Activated naive CD4-positive, alpha-beta T cell (primary cell): Measurements from ENCODE around the gene ATP6V0C.
"Not testable (repeated sequence)": the region's sequence is repeated elsewhere in the genome, so short reads cannot be mapped to it uniquely, and the experiment has no call there.

Experiments
- DNase-seq, 4 experiments: peaks; one replicate each; lab custom pipeline; 2025; lab: John Stamatoyannopoulos, UW

Gene ATP6V0C

DNA sequence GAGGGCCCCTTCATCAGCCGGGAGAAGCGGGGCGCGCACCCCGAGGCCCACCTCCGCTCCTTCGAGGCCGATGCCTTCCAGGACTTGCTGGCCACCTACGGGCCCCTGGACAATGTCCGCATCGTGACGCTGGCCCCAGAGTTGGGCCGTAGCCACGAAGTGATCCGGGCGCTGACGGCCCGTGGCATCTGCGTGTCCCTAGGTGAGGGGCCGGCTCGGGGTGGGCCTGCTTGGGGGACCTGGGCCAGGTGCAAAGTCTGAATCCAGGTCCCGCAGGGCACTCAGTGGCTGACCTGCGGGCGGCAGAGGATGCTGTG lies 14.0 kb downstream of the ATP6V0C start:
- no peak for DNase-seq

DNA sequence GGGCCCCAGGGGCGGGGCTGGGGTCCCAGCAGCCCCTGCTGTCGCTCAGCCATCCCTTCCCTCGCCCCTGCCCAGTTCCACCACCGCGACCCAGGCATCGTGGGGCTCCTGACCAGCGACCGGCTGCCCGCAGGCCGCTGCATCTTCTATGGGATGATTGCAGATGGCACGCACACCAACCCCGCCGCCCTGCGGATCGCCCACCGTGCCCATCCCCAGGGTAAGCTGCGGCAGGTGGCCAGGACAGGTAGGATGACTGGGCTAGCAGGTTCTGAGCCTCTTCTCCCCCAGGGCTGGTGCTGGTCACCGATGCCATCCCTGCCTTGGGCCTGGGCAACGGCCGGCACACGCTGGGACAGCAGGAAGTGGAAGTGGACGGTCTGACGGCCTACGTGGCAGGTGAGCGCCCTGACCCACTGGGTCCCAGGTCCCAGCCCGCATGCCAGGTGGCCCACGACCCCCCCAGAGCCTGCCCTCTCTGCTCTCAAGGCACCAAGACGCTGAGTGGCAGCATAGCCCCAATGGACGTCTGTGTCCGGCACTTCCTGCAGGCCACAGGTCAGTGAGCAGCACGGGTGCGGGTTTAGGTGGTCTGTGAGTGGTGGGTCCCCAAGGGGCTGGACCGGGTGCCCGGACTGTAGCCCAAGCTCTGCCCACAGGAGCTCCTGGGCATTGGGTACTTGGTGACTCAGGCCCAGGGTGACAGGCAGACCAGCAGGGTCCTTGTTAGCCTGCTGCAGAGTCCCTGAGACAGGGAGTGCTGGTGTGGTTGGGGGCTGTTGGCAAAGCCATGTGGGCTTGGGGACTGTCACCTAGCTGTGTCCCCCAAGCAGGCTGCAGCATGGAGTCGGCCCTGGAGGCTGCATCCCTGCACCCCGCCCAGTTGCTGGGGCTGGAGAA lies 14.7 kb downstream of the ATP6V0C start:
- DNase-seq: no peak

DNA sequence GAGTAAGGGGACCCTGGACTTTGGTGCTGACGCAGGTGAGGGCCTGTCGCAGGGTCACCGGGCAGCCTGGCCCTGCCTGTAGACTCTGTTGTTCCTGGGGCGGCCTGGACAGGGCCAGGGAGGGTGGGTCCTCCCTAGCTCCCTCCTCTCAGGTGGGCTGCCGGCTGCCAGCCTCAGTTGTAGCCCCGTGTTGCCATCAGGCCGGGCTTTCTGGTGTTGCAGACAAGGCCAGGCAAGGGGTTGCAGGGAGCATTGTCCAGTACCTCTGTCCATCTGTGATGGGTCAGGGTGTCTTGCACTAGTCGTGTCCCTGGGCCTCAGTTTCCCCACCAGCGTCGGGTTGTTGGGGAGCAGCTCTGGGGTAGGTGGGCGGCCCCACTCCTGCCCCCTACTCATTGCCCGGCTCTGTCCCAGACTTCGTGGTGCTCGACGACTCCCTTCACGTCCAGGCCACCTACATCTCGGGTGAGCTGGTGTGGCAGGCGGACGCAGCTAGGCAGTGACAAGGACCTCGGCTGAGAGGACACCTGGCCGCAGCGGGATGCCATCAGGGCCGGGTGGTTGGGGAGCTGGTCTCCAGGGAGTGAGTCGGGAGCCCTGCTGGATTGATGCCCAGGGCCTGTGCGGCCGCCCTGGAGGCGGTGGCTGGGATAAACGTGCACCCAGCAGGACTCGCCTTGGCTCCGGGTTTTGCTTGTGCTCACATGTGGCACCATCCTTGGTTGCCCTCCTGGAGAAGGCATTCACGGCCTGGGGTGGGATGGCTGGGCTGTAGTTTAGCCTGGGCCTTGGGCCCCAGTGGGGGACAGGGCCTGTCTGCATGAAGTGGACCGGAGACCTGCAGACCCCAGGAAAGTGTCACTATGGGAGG lies 15.5 kb downstream of the ATP6V0C start:
- no peak for DNase-seq

DNA sequence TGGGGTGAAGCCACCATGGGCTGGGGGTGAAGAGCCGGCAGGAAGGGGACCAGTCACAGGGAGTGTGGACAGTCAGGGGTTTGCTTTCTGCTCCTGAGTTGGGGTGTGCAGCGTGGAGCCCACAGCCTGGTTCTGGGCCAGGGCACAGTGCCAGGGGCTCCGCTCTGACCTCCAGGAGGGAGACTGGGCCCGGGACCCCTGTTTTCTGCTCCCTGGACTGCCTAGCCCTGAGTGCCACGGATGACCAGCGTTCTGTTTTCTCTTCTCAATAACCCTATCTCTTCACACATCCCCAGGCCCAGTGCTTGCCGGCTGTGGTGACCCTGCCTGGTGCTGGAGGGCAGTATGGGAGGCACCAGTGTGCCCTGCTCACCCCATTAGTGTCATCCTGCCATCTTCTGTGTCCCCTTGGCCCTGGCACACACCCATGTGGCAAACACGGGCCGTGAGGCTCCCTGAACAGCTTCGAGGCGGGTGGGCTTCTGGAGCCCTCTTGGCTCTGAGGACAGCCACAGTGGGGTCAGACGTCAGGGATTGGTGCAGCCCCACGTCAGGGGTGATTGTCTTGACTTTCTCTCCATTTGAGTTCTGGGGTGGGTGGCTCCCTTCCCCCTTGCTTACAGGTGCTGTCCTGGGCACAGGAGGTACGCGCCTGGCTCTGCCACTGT lies 16.3 kb downstream of the ATP6V0C start:
- DNase-seq: no peak

DNA sequence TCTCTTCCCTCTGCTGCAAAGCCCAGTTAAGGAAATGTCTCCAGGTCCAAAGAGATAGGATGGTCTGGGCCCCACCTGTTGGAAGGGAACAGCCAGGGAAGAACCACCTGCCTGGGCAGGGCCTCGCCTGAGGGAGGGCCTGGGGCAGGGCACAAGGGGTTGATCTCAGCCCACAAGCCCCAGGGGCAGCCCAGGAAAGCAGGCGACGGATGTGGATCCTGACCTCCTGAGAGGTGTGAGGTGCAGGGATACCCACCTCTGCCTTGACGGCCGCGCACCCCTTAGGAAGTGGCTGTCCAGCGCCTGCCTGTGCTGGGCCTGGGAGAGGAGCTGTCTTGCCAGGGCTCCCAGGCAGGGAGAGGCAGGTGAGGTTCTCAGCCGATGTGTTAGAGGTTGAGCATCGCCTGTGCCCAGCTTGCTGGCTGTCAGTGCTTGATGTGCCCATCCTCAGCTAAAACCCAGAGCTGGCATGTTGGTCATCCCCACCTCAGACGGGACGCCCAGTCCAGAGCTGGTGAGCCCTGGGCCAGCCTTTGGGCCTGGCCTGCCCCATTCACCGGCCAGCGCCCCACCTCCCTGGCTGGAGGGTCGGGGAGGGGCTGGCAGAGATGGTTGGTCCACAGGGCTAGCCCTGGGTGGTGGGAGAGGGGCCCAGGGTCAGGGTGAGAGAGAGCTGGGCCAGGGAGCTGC lies 17.0 kb downstream of the ATP6V0C start:
- no peak for DNase-seq

DNA sequence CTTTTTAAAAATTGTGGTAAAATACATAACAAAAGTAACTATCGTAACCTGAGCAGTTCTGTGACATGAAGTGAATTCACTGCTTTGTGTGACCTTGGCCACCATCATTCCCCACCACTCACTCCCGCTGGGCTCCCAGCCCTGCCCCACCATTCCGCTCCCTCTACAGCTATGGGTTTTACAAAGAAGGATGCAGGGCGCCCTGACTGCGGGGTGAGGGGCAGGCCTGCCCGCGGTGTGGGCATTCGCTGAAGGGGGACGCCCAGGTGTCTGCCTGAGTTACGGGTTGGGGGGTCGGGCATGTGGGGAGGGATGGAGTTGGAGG lies 17.6 kb downstream of the ATP6V0C start, which contains the start of gene CEMP1:
CEMP1 (minus strand) TSS at position 38 of the 325 bp plus-strand sequence. CDS start 335 bp downstream, outside the sequence.
- no peak for DNase-seq

DNA sequence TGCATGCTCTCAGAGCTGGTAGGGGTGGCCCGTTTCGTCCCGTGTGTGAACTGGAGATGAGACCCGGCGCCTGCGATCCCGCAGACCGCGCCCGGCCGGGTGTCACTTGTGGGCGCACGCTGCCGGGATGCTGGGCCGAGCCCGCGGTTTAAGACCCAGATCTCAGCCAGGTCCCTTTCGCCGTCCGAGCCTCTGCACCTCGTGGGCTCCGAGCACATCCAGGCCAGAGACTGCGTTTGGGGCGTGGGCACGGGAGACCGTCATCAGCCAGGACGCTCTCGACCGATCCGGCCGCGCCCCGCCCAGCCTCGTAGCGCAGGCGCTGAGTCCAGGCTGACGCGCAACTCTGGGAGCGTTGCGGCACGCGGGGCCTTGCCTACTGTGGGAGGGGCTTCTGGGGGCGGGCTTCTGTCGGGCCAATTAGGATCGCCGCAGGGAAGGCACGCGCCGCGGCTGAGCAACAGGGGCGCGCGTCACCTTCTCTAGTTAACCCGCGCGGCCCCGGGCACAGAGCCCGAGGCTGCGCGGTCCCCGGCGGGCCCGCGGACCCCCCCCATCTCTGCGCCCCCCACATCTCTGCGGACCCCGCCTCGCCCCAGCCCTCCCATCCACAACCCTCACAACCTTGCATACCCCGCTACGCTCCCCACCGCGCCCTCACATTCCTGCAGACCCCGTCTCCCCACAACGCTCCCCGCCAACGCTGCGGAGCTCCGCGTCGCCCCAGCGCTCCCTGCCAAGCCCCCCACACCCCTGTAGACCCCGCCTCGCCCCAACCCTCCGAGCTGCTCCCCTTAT lies 18.1 kb downstream of the ATP6V0C start:
- peak; percentile 90 to 96 (median 93) for DNase-seq

DNA sequence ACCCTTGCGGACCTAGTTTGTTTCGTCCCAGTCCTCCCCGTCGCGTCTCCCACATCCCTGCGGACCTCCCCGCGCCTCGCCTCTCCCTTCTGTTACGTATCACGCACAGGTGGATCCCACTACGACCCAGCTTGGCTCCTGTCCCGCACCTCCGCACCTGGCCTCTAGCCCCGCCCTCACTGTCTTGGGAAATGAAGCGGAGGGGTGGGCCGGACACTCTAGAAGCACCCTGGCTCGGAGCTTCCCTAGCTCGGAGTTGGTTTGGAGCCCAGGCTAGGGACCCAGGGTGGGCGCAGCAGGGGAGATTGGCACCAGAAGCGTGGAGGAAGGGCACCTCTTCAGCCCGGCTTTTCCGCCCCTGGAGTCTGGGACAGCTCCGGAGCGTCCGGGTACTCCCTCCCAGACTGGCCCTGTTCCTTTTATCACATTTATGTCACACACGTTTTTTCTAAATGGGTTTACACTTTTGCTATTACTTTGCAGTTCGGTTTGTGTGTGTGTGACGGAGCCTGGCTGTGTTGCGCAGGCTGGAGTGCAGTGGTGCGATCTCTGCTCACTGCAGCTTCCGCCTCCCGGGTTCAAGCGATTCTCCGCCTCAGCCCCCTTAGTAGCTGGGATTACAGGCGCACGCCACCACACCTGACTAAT lies 18.9 kb downstream of the ATP6V0C start:
- peak in 2 of 4 experiments; percentile 53 to 56 for DNase-seq

DNA sequence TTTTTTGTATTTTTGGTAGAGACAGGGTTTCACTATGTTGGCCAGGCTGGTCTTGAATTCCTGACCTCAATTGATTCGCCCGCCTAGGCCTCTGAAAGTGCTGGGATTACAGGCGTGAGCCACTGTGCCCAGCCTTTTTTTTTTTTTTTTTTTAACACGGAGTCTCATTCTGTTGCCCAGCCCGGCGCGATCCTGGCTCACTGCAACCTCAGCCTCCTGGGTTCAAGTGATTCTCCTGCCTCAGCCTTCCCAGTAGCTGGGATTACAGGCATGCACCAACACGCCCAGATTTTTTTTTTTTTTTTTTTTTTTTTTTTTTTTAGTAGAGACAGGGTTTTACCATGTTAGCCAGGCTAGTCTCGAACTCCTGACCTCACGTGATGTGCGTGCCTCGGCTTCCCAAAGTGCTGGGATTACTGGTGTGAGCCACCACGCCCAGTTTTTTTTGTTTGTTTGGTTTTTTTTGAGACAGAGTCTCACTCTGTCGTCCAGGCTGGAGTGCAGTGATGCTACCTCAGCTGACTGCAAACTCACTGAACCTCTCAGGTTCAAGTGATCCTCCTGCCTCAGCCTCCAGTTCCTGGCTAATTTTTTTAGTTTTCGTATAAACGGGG lies 19.5 kb downstream of the ATP6V0C start:
- DNase-seq: not testable (repeated sequence)

DNA sequence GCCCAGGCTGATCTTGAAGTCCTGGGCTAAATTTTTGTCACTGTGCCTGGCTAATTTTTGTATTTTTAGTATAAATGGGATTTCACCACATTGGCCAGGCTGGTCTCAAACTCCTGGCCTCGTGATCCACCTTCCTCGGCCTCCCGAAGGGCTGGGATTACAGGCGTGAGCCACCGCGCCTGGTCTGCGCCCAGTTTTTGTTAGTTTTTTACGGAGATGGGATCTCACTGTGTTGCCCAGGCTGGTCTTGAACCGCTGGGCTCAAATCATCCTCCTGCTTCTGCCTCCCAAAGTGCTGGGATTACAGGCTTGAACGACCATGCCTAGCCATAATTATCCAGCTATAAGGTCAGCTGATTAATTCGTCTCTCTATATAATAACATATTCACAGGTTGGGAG lies 20.2 kb downstream of the ATP6V0C start:
- DNase-seq: no peak

DNA sequence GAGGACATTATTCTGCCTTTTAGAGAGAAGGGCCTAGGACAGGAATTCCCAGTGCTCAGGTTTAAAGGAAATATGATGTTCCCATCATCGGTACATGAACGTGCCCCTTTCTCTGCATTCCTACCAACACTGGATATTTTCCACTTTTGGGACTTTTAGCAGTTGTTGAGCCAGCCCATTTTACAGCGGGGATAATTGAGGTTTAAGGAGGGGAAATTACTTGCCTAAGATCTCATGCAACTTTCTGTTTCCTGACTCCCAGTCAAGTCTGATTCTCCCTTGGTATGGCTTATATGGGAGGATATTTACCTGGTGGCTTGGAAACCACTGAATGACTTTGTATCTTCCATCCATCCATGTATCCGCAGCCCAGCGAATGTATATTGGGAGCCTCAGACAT lies 20.6 kb downstream of the ATP6V0C start:
- DNase-seq: not testable (repeated sequence)

DNA sequence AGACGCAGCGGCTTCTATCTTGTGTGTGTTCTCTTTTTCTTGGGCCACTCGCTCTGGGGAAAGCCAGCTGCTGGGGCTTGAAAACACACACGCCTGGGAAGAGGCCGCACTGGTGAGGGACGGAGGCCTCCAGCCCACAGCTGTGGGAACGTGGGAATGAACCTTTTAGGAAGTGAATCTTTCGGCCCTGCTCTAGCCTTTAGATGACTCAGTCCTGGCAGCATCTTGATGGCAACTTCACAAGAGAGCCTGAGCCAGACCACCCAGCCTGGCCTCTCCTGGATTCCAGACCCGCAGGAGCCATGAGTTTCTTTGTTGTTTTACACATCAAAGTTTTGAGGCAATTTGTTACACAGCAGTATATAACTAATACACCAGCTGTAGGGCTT lies 21.9 kb downstream of the ATP6V0C start:
- DNase-seq: no peak

DNA sequence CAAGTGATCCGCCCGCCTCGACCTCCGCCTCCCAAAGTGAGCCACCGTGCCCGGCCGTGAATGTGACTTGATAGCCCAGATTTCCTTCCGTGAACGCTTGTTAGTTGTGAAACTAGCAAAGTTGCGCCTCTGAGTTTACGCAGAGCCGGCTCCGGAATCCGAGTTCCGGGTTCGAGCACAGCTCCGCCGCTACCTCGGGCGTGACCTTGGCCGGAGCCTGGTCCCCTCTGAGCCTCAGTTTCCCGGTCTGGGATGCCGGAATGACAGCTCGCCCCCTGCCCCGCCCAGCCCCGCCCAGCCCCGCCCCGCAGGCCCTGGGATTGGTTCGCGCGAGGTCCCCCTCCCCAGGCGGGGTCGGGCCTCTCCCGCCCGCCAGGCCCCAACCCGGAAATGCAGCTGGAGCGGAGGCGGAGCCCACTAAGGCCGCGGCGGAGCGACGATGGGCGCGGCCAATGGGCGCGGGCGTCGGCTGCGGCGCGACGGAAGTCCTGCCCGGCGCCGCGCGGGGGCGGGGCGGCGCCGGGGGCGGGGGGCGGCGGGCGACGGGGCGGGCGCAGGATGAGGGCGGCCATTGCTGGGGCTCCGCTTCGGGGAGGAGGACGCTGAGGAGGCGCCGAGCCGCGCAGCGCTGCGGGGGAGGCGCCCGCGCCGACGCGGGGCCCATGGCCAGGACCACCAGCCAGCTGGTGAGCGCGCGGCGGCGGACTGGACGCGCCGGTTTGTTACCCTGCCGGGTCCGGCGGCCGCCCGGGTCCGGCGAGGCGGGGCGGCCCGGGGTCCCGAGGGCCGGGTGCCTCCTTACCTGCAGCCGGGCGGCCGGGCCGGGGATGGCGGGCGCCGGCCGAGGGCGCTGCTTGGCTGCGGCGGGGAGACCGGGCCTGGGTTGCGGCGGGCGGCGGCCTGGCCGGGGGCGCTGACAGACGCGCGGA lies 24.0 kb downstream of the ATP6V0C start, which contains the start of gene PDPK1:
PDPK1 (plus strand) TSS at position 571 of the 929 bp plus-strand sequence; CDS start at position 663, 92 bp downstream.
- DNase-seq: peak; percentile 77 to 93 (median 81)

DNA sequence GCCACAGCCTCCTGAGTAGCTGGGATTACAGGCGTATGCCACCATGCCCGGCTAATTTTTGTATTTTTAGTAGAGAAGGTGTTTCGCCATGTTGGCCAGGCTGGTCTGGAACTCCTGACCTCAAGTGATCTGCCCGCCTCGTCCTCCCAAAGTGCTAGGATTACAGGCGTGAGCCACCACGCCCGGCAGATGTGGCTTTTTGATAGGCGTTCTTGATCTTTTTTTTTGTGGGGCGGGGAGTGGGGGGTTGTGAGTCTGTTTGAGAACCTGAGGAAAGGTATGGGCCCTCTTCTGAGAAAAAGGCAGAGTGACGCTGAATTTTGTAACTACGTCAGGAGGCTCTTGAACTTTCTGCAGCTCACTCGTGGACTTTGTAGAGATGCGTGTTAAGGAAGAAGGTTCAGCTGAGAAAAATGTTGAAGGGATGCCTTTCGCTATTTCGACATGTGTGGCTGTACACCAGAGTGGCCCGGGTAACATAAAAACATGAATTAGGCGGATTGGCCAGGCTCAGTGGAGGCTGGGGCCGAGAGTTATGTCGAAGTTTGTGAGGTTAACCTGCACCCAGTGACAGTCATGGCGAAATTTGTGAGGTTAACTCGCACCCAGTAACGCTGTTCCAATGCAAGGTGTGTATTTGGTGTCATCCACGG lies 25.6 kb downstream of the ATP6V0C start:
- not testable (repeated sequence) for DNase-seq

DNA sequence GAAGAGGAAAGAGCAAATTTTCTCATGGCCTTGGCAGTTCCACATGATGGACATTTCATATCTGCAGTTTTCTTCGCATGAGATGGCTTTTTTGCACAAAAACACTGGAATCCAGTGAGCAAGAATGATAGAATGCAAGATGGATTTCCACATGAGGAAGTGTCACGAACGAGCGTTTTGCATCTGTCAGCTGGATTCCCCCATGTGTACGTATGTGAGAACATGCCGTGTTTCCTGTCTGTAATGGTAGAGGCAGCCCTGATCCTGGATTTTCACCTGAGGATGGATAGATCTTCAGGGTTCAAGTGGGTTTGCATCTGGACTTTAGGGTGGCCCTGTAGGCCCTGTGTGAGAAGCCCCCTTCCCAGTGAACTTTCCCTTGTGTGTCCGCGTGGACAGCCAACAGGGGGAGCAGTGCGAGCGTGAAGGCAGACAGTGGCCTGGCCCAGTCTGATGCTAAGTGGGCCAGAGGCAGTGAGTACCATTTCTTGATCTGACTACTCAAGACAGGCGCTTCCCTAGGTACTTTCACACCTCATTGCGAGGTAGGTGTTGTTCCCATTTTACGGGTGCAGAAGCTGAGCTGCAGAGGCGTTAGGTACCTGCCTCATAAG lies 26.2 kb downstream of the ATP6V0C start:
- DNase-seq: peak in 1 of 4 experiments; percentile 23

DNA sequence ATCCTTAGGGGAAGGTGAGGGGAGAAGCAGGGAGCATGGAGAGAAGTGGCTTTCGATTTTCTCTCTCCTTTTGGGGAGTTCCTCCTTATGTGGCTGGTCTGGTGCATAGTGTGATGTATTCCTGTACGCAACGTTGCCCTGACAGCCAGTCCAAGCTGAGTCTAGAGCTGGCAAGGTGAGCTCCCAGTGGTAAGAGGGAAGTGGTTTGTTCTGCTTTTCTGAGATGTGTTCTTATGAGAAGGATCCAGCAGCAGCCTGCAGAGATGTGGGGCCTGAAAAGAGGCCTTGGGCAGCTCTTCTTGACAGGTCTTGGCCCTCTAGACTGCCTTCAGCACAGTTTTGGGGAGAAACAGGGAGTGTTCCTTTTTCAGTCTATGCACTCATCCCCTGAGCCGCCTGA lies 27.2 kb downstream of the ATP6V0C start:
- not testable (repeated sequence) for DNase-seq

DNA sequence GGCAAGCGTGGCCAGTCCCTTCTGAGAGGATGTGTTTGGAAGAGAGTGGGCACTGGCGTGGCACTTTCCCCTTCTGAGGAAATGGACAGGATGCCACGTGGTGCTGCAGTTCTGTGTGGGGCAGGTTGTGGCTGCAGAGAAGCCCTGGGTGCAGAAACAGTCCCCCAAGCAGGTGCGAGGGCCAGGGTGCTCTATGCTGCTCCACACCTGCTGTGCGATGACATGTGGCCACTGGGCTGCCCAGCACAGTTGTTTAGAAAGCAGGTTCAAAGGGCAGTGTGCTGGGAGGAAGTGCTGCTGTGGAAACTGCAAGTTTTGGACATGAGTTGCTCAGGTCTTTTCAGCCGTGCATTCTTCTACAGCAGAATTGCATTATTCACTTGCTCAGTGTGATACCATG lies 27.7 kb downstream of the ATP6V0C start:
- DNase-seq: not testable (repeated sequence)

DNA sequence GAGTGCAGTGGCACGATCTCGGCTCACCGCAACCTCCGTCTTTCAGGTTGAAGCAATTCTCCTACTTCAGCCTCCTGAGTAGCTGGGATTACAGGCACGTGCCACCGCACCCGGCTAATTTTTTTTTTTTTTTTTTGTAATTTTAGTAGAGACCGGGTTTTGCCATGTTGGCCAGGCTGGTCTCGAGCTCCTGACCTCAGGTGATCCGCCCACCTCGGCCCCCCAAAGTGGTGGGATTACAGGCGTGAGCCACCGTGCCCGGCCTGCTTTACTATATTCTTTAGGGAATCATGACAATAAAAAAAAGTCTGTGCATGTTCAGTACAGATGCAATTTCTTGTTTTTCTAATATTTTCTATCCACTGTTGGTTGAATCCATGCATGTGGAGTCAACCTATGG lies 30.0 kb downstream of the ATP6V0C start:
- DNase-seq: not testable (repeated sequence)
